BJ (cell line): ENCODE data around the gene OAS2. TPM values are rescaled to one million over a fixed set of nuclear protein-coding genes. Genes with fewer than 3 reads are reported as not detected.

Source experiments
- CTCF ChIA-PET: fragments of 350-600 bp; formaldehyde crosslinking; extraction: SDS; loops from one replicate; lab custom pipeline; 2021; ENCODE audit warnings: antibody characterized with exemption, inconsistent platforms; lab: Yijun Ruan, JAX
- POLR2A ChIA-PET: fragments of 300-600 bp; sonication (Branson Sonifier 250); formaldehyde crosslinking; extraction: SDS; loops from one replicate; lab custom pipeline; 2021; ENCODE audit warnings: antibody characterized with exemption; lab: Charles Lee
- DNase-seq: peaks from one replicate; pipeline ENCODE4 v3.0.0-alpha.2; 2011; ENCODE audit warnings: low read depth
- H3K27me3 ChIP-seq: 2 replicates; pipeline ENCODE4 v1.6.0; 2011; ENCODE audit warnings: low read length; ENCODE audit not compliant: control insufficient read depth, insufficient read depth
- H3K36me3 ChIP-seq: 2 replicates; pipeline ENCODE4 v1.5.1; 2011; ENCODE audit warnings: low read length; ENCODE audit not compliant: control insufficient read depth, insufficient read depth
- H3K4me3 ChIP-seq: 2 replicates; pipeline ENCODE4 v1.5.1; 2011; ENCODE audit warnings: low read depth, mild to moderate bottlenecking, control low read depth, low read length
- CTCF ChIP-seq: IDR thresholded peaks from 2 replicates; pipeline ENCODE4 v1.5.1; 2011; ENCODE audit warnings: low read depth, mild to moderate bottlenecking, control low read depth, inconsistent platforms, low read length, moderate library complexity; ENCODE audit not compliant: insufficient read depth
- polyA plus RNA-seq: library from polyadenylated mRNA; depleted of rRNA; stranded (reverse); fragments of >200 nt; gene quantifications from 2 replicates; pipeline ENCODE4 v1.2.3, GENCODE V29; 2011

OAS2 gene
- polyA plus RNA-seq, 1 experiment = 1.2 TPM

- TF ChIP-seq CTCF = no peak
- POLR2A ChIA-PET = no interaction called here
Measured at GRCh38 chr12:113006206-113006605, 27.9 kb downstream of the OAS2 start.

GRCh38 chr12:113006641-113007040 is 28.3 kb downstream of the OAS2 start:
- H3K27me3 ChIP-seq = no peaks in the 10 kb centered on the region; the same call in 1 of the 2 replicates
- DNase-seq = no peak
- no peak for TF ChIP-seq CTCF
- no peaks in the 10 kb centered on the region for H3K36me3 ChIP-seq
- ChIA-PET POLR2A (no interaction called here), CTCF (interaction anchor here (1.1 to 3.6 kb wide), 6 partner anchors 9 to 163 kb away, joined by 3 to 23 read pairs (median 4); no protein-coding TSS in a partner anchor)
- no peak overlapping the region for H3K4me3 ChIP-seq

More at GRCh38 chr12:113006206-113006605, 27.9 kb downstream of the OAS2 start:
- CTCF ChIA-PET = interaction anchor here (1.3 to 3.6 kb wide), 4 partner anchors 8 to 24 kb away, joined by 4 to 23 read pairs (median 6); no protein-coding TSS in a partner anchor
- no peaks in the 10 kb centered on the region; the same call in 1 of the 2 replicates for H3K27me3 ChIP-seq
- no peak for DNase-seq
- no peak overlapping the region for H3K4me3 ChIP-seq
- H3K36me3 ChIP-seq = no peaks in the 10 kb centered on the region

GRCh38 chr12:113007166-113007565 is 28.8 kb downstream of the OAS2 start:
- Histone ChIP-seq H3K36me3 (no peaks in the 10 kb centered on the region), H3K27me3 (no peaks in the 10 kb centered on the region; the same call in 1 of the 2 replicates), H3K4me3 (no peak overlapping the region)
- peak; percentile 7 for DNase-seq
- POLR2A ChIA-PET = no interaction called here
- TF ChIP-seq CTCF = no peak
- CTCF ChIA-PET = interaction anchor here (0.8 to 3.6 kb wide), 7 partner anchors 9 to 163 kb away, joined by 3 to 23 read pairs (median 4); no protein-coding TSS in a partner anchor

- H3K27me3 ChIP-seq = peaks cover 3% of the 10 kb centered on the region
- no peak for TF ChIP-seq CTCF
- POLR2A ChIA-PET = no interaction called here
- no peaks in the 10 kb centered on the region for H3K36me3 ChIP-seq
- no peak for DNase-seq
- H3K4me3 ChIP-seq = no peak overlapping the region
- CTCF ChIA-PET = no interaction called here
Measured at GRCh38 chr12:113010701-113011100, 32.4 kb downstream of the OAS2 start.

- H3K36me3 ChIP-seq = no peaks in the 10 kb centered on the region
- CTCF ChIA-PET = no interaction called here
- TF ChIP-seq CTCF = no peak
- H3K27me3 ChIP-seq = peaks cover 3% of the 10 kb centered on the region; the same call in 1 of the 2 replicates
- no peak overlapping the region for H3K4me3 ChIP-seq
- POLR2A ChIA-PET = no interaction called here
- no peak for DNase-seq
Measured at GRCh38 chr12:113014565-113014964, 36.2 kb downstream of the OAS2 start.
